ENCODE results near the gene CHN2. TPM values are rescaled to one million over a fixed set of nuclear protein-coding genes. Genes with fewer than 3 reads are reported as not detected.

The CHN2 gene
- total RNA-seq, 1 experiment from 2014 or later: 0.15 TPM

DNA sequence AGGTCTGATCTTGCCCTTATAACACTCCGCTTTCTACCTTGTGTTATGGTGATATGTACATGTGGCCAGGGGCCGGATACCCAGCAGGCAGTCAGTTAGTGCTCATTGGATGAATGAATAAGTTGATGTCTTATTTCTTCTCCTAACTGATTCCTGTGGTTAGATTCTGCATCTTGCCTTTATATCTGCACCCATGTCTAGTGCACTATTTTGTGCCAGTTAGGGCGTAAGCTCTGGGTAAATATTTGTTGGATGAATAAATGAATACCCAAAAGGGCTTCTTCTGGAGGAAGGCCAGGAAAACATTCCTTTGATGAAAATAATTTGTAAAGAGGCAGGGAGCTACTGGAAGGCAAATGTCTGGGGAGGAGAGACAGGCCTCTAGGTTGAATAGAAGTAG lies 148.2 kb downstream of the CHN2 start:
- in situ Hi-C loops (cut with HindIII; ENCODE audit: low pct_unique_long_range_greater_than_20kb, low sequenced_read_pairs) (no loop called here), intact Hi-C loops (cut with micrococcal nuclease; ENCODE audit: unreplicated experiment) (no loop called here)
- DNase-seq (ENCODE audit: low read depth, low spot score) (no peak), ATAC-seq (no peak)
- no peak overlapping the region for H3K27ac ChIP-seq (ENCODE audit: low read length)
- TF ChIP-seq SIN3A (IDR thresholded peaks at IDR 0.05; ENCODE audit: borderline replicate concordance, insufficient read depth, low read depth, low read length) (no peak), TCF7L2 (IDR thresholded peaks at IDR 0.05; ENCODE audit: low read depth, low read length) (no peak), POLR2AphosphoS5 (IDR thresholded peaks at IDR 0.05; ENCODE audit: low read depth, low read length) (no peak)
- TF ChIP-seq, protein P1, sequence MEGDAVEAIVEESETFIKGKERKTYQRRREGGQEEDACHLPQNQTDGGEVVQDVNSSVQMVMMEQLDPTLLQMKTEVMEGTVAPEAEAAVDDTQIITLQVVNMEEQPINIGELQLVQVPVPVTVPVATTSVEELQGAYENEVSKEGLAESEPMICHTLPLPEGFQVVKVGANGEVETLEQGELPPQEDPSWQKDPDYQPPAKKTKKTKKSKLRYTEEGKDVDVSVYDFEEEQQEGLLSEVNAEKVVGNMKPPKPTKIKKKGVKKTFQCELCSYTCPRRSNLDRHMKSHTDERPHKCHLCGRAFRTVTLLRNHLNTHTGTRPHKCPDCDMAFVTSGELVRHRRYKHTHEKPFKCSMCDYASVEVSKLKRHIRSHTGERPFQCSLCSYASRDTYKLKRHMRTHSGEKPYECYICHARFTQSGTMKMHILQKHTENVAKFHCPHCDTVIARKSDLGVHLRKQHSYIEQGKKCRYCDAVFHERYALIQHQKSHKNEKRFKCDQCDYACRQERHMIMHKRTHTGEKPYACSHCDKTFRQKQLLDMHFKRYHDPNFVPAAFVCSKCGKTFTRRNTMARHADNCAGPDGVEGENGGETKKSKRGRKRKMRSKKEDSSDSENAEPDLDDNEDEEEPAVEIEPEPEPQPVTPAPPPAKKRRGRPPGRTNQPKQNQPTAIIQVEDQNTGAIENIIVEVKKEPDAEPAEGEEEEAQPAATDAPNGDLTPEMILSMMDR (IDR thresholded peaks at IDR 0.05): no peak
- TF ChIP-seq, protein P2, sequence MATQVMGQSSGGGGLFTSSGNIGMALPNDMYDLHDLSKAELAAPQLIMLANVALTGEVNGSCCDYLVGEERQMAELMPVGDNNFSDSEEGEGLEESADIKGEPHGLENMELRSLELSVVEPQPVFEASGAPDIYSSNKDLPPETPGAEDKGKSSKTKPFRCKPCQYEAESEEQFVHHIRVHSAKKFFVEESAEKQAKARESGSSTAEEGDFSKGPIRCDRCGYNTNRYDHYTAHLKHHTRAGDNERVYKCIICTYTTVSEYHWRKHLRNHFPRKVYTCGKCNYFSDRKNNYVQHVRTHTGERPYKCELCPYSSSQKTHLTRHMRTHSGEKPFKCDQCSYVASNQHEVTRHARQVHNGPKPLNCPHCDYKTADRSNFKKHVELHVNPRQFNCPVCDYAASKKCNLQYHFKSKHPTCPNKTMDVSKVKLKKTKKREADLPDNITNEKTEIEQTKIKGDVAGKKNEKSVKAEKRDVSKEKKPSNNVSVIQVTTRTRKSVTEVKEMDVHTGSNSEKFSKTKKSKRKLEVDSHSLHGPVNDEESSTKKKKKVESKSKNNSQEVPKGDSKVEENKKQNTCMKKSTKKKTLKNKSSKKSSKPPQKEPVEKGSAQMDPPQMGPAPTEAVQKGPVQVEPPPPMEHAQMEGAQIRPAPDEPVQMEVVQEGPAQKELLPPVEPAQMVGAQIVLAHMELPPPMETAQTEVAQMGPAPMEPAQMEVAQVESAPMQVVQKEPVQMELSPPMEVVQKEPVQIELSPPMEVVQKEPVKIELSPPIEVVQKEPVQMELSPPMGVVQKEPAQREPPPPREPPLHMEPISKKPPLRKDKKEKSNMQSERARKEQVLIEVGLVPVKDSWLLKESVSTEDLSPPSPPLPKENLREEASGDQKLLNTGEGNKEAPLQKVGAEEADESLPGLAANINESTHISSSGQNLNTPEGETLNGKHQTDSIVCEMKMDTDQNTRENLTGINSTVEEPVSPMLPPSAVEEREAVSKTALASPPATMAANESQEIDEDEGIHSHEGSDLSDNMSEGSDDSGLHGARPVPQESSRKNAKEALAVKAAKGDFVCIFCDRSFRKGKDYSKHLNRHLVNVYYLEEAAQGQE (IDR thresholded peaks at IDR 0.05; ENCODE audit: insufficient read depth in 1 of 2, low read depth in 2 of 2, low read length in 1 of 2): no peak
- ChIA-PET CTCF (no interaction called here), POLR2A (no interaction called here)
- H3K4me1 ChIP-seq (ENCODE audit: control insufficient read depth, insufficient read depth, low read length): no peaks in the 10 kb centered on the region
- no peaks in the 10 kb centered on the region for H3K36me3 ChIP-seq (ENCODE audit: control insufficient read depth, insufficient read depth, low read length)
- peaks cover 5% of the 10 kb centered on the region; the same call in 1 of the 2 replicates for H3K27me3 ChIP-seq (ENCODE audit: control insufficient read depth, insufficient read depth, low read length)
- no peak overlapping the region for H3K4me3 ChIP-seq (ENCODE audit: low read depth in 2 of 2, low read length in 2 of 2)
- no peaks in the 10 kb centered on the region for H3K9me3 ChIP-seq (ENCODE audit: control insufficient read depth, insufficient read depth, low read depth, low read length)
- BruUV-seq (replicated peaks): no TSS peak

DNA sequence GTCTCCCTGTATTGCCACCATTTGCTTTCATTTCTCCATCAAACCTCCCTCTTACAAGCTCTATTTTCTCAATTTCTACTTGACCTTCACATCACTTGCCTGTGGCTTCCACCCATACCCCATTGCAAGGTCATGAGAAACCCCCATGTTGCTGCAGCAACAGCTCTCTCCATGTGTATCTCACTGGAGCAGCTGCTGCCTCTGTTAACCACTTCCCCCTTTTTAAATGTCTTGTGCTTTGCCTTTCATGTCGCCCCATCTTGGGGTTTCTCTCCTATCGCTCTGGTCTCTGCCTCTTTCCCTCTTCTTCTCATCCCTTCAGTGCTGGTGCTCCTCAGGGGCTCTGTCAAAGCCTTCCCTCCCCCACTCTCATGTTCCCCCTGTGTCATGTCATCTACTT lies 148.8 kb downstream of the CHN2 start:
- no peak overlapping the region for H3K4me3 ChIP-seq (ENCODE audit: low read depth in 2 of 2, low read length in 2 of 2)
- H3K36me3 ChIP-seq (ENCODE audit: control insufficient read depth, insufficient read depth, low read length): no peaks in the 10 kb centered on the region
- H3K27ac ChIP-seq (ENCODE audit: low read length): no peak overlapping the region
- CTCF ChIA-PET: no interaction called here
- DNase-seq (ENCODE audit: low read depth, low spot score) (no peak), ATAC-seq (no peak)
- intact Hi-C loops (cut with micrococcal nuclease; ENCODE audit: unreplicated experiment) (no loop called here), in situ Hi-C loops (cut with HindIII; ENCODE audit: low pct_unique_long_range_greater_than_20kb, low sequenced_read_pairs) (no loop called here)
- POLR2A ChIA-PET: no interaction called here
- BruUV-seq (replicated peaks): no TSS peak
- peaks cover 7% of the 10 kb centered on the region for H3K27me3 ChIP-seq (ENCODE audit: control insufficient read depth, insufficient read depth, low read length)
- TF ChIP-seq, protein P1 (IDR thresholded peaks at IDR 0.05): no peak
- TF ChIP-seq SIN3A (IDR thresholded peaks at IDR 0.05; ENCODE audit: borderline replicate concordance, insufficient read depth, low read depth, low read length) (no peak), TCF7L2 (IDR thresholded peaks at IDR 0.05; ENCODE audit: low read depth, low read length) (no peak), POLR2AphosphoS5 (IDR thresholded peaks at IDR 0.05; ENCODE audit: low read depth, low read length) (no peak)
- TF ChIP-seq, protein P2 (IDR thresholded peaks at IDR 0.05; ENCODE audit: insufficient read depth in 1 of 2, low read depth in 2 of 2, low read length in 1 of 2): no peak
- no peaks in the 10 kb centered on the region for H3K9me3 ChIP-seq (ENCODE audit: control insufficient read depth, insufficient read depth, low read depth, low read length)
- H3K4me1 ChIP-seq (ENCODE audit: control insufficient read depth, insufficient read depth, low read length): no peaks in the 10 kb centered on the region

Measured in Panc1 (cell line).